ENCODE data around the gene PODXL2.
A peak's percentile ranks its signal among the peaks of the same experiment; 100 is the strongest.

The PODXL2 gene

GRCh38 chr3:127647166-127647844, 18.3 kb downstream of the PODXL2 start:
- TF ChIP-seq, protein P1, sequence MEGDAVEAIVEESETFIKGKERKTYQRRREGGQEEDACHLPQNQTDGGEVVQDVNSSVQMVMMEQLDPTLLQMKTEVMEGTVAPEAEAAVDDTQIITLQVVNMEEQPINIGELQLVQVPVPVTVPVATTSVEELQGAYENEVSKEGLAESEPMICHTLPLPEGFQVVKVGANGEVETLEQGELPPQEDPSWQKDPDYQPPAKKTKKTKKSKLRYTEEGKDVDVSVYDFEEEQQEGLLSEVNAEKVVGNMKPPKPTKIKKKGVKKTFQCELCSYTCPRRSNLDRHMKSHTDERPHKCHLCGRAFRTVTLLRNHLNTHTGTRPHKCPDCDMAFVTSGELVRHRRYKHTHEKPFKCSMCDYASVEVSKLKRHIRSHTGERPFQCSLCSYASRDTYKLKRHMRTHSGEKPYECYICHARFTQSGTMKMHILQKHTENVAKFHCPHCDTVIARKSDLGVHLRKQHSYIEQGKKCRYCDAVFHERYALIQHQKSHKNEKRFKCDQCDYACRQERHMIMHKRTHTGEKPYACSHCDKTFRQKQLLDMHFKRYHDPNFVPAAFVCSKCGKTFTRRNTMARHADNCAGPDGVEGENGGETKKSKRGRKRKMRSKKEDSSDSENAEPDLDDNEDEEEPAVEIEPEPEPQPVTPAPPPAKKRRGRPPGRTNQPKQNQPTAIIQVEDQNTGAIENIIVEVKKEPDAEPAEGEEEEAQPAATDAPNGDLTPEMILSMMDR (IDR thresholded peaks at IDR 0.05) = no peak
- peaks cover 7% of the 10 kb centered on the region for H3K36me3 Mint-ChIP-seq (ENCODE audit: low read depth)
- H3K4me1 Mint-ChIP-seq = peaks cover 11% of the 10 kb centered on the region
- DNase-seq = no peak
- H3K4me3 Mint-ChIP-seq = no peak overlapping the region
- H3K27ac Mint-ChIP-seq = no peak overlapping the region
- peaks cover 3% of the 10 kb centered on the region for H3K27me3 Mint-ChIP-seq (ENCODE audit: low read depth, poor library complexity)
- H3K9me3 Mint-ChIP-seq = no peaks in the 10 kb centered on the region

- peaks cover 12% of the 10 kb centered on the region for H3K4me1 Mint-ChIP-seq
- TF ChIP-seq, protein P1 (IDR thresholded peaks at IDR 0.05) = no peak
- peaks cover 5% of the 10 kb centered on the region for H3K36me3 Mint-ChIP-seq (ENCODE audit: low read depth)
- no peaks in the 10 kb centered on the region for H3K9me3 Mint-ChIP-seq
- DNase-seq = no peak
- H3K27ac Mint-ChIP-seq = no peak overlapping the region
- peaks cover 3% of the 10 kb centered on the region for H3K27me3 Mint-ChIP-seq (ENCODE audit: low read depth, poor library complexity)
- H3K4me3 Mint-ChIP-seq = no peak overlapping the region
Observed at GRCh38 chr3:127647845-127648204, 18.8 kb downstream of the PODXL2 start.

GRCh38 chr3:127650236-127650635, 21.3 kb downstream of the PODXL2 start:
- DNase-seq = no peak
- Mint-ChIP-seq H3K27me3 (ENCODE audit: low read depth, poor library complexity) (no peaks in the 10 kb centered on the region), H3K4me3 (no peak overlapping the region), H3K36me3 (ENCODE audit: low read depth) (peaks cover 5% of the 10 kb centered on the region), H3K4me1 (peaks cover 17% of the 10 kb centered on the region), H3K9me3 (no peaks in the 10 kb centered on the region), H3K27ac (no peak overlapping the region)
- TF ChIP-seq, protein P1 (IDR thresholded peaks at IDR 0.05) = no peak

DNA sequence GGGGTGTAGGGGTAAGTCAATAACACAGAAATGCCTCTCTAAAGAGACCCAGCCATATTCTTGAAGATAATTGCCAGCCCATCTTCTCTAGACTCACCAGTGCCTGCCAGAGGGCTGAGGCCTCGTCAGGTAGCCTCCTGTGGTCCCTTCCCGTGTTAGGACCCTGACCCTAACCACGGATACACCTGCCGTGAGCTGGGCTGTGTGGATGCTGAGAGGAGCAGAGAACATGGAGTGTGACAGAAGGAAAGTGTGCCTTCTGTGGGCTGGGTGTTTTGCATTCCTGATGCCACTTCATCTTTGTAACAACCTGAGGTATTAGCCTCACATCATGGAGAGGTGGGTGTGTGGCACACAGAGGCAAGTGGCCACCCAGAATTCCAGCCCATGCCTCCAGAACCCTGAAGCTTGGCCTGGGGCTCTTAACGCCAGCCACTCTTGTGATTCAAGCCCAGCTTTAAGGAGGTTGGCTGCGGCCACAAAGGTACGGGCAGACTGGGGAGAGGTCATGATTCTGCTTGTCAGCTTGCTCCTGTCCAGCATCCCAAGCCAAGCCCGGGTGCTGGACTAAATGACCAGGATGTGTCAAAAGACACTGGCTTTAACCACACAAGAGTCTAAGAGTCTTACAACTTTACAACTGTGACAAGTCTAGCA, 22.7 kb downstream of the PODXL2 start:
- TF ChIP-seq, protein P1 (IDR thresholded peaks at IDR 0.05) = no peak
- DNase-seq = no peak
- Mint-ChIP-seq H3K4me1 (peaks cover 23% of the 10 kb centered on the region), H3K4me3 (no peak overlapping the region), H3K36me3 (ENCODE audit: low read depth) (peaks cover 5% of the 10 kb centered on the region), H3K27ac (no peak overlapping the region), H3K9me3 (no peaks in the 10 kb centered on the region), H3K27me3 (ENCODE audit: low read depth, poor library complexity) (peaks cover 3% of the 10 kb centered on the region)

DNA sequence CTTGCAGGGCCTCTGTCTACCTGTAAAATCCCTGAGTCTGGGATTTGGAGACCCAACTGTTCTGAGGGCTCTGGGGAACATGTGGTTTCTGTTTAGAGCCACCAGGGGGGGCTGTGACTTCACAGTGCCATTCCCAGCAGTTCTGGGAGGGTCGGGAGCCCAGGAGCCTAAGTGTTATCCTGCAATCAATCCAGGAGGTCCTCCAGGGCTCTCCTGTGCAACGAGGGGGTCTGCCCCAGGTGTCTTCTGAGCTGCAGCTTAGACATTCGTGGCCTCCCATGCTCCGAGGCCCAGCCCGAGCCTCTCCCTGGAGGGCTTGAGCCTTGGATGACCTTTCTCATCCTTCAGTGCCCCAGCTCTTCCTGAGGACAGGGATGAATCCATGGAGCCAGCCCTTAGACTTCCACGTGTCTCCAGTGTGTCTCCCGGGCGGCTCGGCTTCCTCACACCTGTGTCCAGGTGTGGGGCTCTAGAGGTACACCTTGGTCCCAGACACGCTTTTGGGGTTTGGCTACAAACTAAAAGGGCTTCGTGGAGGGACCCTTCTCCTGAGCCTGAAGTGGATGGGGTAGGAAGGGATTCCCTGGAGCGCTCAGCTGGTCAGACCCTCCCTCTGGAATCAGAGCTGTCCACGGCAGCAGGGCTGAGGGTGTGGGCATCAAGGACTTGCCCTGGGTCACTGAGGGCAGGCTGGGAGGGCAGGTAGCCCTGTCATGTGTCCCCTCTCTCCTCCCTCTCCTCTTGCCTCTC, 23.4 kb downstream of the PODXL2 start:
- Mint-ChIP-seq H3K9me3 (no peaks in the 10 kb centered on the region), H3K27me3 (ENCODE audit: low read depth, poor library complexity) (peaks cover 3% of the 10 kb centered on the region), H3K4me3 (no peak overlapping the region), H3K4me1 (peaks cover 16% of the 10 kb centered on the region), H3K27ac (no peak overlapping the region), H3K36me3 (ENCODE audit: low read depth) (peaks cover 5% of the 10 kb centered on the region)
- TF ChIP-seq, protein P1 (IDR thresholded peaks at IDR 0.05) = peak; percentile 90
- peak; percentile 71 for DNase-seq
